ENCODE measurements around the gene INPP5A.
"Not testable (repeated sequence)": the region's sequence is repeated elsewhere in the genome, so short reads cannot be mapped to it uniquely, and the experiment has no call there.

INPP5A gene

GRCh38 chr10:132793213-132793612 is 255.6 kb downstream of the INPP5A start:
- no peak for DNase-seq

GRCh38 chr10:132793871-132794849 is 256.6 kb downstream of the INPP5A start:
- no peak for DNase-seq

- DNase-seq = no peak
Observed at GRCh38 chr10:132796846-132797245, 259.3 kb downstream of the INPP5A start.

GRCh38 chr10:132797986-132798385 is 260.4 kb downstream of the INPP5A start:
- not testable (repeated sequence) for DNase-seq

GRCh38 chr10:132798403-132798802 is 260.8 kb downstream of the INPP5A start:
- DNase-seq = no peak

GRCh38 chr10:132798876-132799275 is 261.3 kb downstream of the INPP5A start:
- no peak for DNase-seq

GRCh38 chr10:132799865-132800264 is 262.3 kb downstream of the INPP5A start:
- DNase-seq = no peak

- no peak for DNase-seq
Observed at GRCh38 chr10:132802048-132802447, 264.5 kb downstream of the INPP5A start.

- no peak for DNase-seq
Observed at GRCh38 chr10:132802694-132803320, 265.2 kb downstream of the INPP5A start.

- no peak for DNase-seq
Observed at GRCh38 chr10:132803416-132804210, 266.0 kb downstream of the INPP5A start.

- no peak for DNase-seq
Observed at GRCh38 chr10:132804287-132804686, 266.7 kb downstream of the INPP5A start.

- DNase-seq = no peak
Observed at GRCh38 chr10:132804785-132805426, 267.3 kb downstream of the INPP5A start.

GRCh38 chr10:132805599-132805998 is 268.0 kb downstream of the INPP5A start:
- no peak for DNase-seq

- no peak for DNase-seq
Observed at GRCh38 chr10:132806110-132806509, 268.5 kb downstream of the INPP5A start.

GRCh38 chr10:132806561-132807003 is 269.0 kb downstream of the INPP5A start:
- DNase-seq = no peak

GRCh38 chr10:132807621-132808049 is 270.0 kb downstream of the INPP5A start:
- no peak for DNase-seq

- no peak for DNase-seq
Observed at GRCh38 chr10:132808383-132809231, 271.0 kb downstream of the INPP5A start.

- no peak for DNase-seq
Observed at GRCh38 chr10:132809232-132810140, 271.9 kb downstream of the INPP5A start.

- no peak for DNase-seq
Observed at GRCh38 chr10:132810141-132810806, 272.7 kb downstream of the INPP5A start.
